NCI-H2081 treated with DMSO at 0.1 percent for 48 hours (cell line): ENCODE data around the gene LTB4R2.
A peak's percentile ranks its signal among the peaks of the same experiment; 100 is the strongest.

Experiments
- DNase-seq: peaks from one replicate; lab custom pipeline; 2025; lab: John Stamatoyannopoulos, UW

The LTB4R2 gene

GRCh38 chr14:24309538-24310264 is at the start of gene LTB4R2:
TSS of gene LTB4R2 (plus strand) at chr14:24310140. CDS start at chr14:24310665, 525 bp downstream.
- no peak for DNase-seq

GRCh38 chr14:24260780-24261157 is 49.2 kb upstream of the LTB4R2 start:
- DNase-seq: no peak

- DNase-seq: no peak
These were observed 48.5 kb upstream of the LTB4R2 start for GRCh38 chr14:24261256-24261968.

- DNase-seq: no peak
These were observed 48.0 kb upstream of the LTB4R2 start for GRCh38 chr14:24261969-24262327.

- DNase-seq: no peak
These were observed 46.9 kb upstream of the LTB4R2 start, which contains the start of gene TGM1 for GRCh38 chr14:24262821-24263733. TSS of gene TGM1 (minus strand) at chr14:24263177. CDS start at chr14:24262352, 825 bp downstream.

GRCh38 chr14:24263848-24264247 is 46.1 kb upstream of the LTB4R2 start:
- DNase-seq: no peak

- no peak for DNase-seq
These were observed 45.6 kb upstream of the LTB4R2 start for GRCh38 chr14:24264298-24264697.

GRCh38 chr14:24266344-24267244 is 43.3 kb upstream of the LTB4R2 start:
- DNase-seq: no peak

GRCh38 chr14:24267516-24267915 is 42.4 kb upstream of the LTB4R2 start:
- no peak for DNase-seq

GRCh38 chr14:24268225-24268624 is 41.7 kb upstream of the LTB4R2 start:
- no peak for DNase-seq

GRCh38 chr14:24269368-24269767 is 40.6 kb upstream of the LTB4R2 start:
- DNase-seq: no peak

GRCh38 chr14:24269910-24270536 is 39.9 kb upstream of the LTB4R2 start:
- no peak for DNase-seq

GRCh38 chr14:24270537-24271133 is 39.3 kb upstream of the LTB4R2 start:
- DNase-seq: no peak

GRCh38 chr14:24271134-24271833 is 38.7 kb upstream of the LTB4R2 start, which contains the start of gene RABGGTA:
TSS of gene RABGGTA (minus strand) at chr14:24271597. CDS start at chr14:24271115, 482 bp downstream.
- peak; percentile 8 for DNase-seq

GRCh38 chr14:24271834-24272263 is 38.1 kb upstream of the LTB4R2 start:
- DNase-seq: no peak

GRCh38 chr14:24272467-24272866 is 37.5 kb upstream of the LTB4R2 start:
- no peak for DNase-seq

GRCh38 chr14:24273422-24273998 is 36.4 kb upstream of the LTB4R2 start:
- DNase-seq: no peak

GRCh38 chr14:24274101-24274543 is 35.8 kb upstream of the LTB4R2 start:
- no peak for DNase-seq

- no peak for DNase-seq
These were observed 32.9 kb upstream of the LTB4R2 start for GRCh38 chr14:24277071-24277470.
